Fibroblast of lung (primary cell): ENCODE results near the gene PPP2R5A.

Source experiments
- CTCF ChIP-seq, 2 donors: IDR thresholded peaks in 1 of 2; conservative IDR thresholded peaks in 1 of 2; 1 replicate in 1 of 2; 2 replicates in 1 of 2; pipeline ENCODE4 v1.5.1; 2011 to 2012; ENCODE audit warnings: low read length in 2 of 2, control low read depth in 1 of 2, inconsistent platforms in 1 of 2, low read depth in 1 of 2, mild to moderate bottlenecking in 1 of 2
- EZH2 ChIP-seq: IDR thresholded peaks from 2 replicates; pipeline ENCODE4 v1.5.1; 2012; ENCODE audit warnings: low read length, control low read depth, mild to moderate bottlenecking; ENCODE audit errors: missing control alignments

- TF ChIP-seq CTCF (conservative IDR thresholded peaks at IDR 0.05 in 1 of 2, IDR thresholded peaks at IDR 0.05 in 1 of 2; ENCODE audit: low read depth in 1 of 2, low read length in 2 of 2) (no peak), EZH2 (no peak)
These were observed 9.8 kb downstream of the PPP2R5A start for GRCh38 chr1:212294983-212295382.
